HEK293 (cell line): Measurements from ENCODE around the gene RPTN.

ENCODE experiments used
- CTCF ChIA-PET: fragments of 350-600 bp; formaldehyde crosslinking; extraction: SDS; loops from one replicate; lab custom pipeline; 2021; ENCODE audit warnings: antibody characterized with exemption; lab: Yijun Ruan, JAX
- POLR2A ChIA-PET: fragments of 300-600 bp; formaldehyde crosslinking; extraction: SDS; loops from one replicate; lab custom pipeline; 2020; ENCODE audit warnings: antibody characterized with exemption, inconsistent platforms; lab: Yijun Ruan, JAX
- H3K27ac ChIP-seq: fragments of 200-500 bp; sonication (Bioruptor generic); 2 replicates; pipeline ENCODE4 v1.5.1; 2014; ENCODE audit warnings: low read depth, low read length, control low read depth, inconsistent platforms; ENCODE audit errors: extremely low read depth
- H3K36me3 ChIP-seq, 2 experiments: fragments of 200-500 bp in 1 of 2; sonication (Bioruptor generic) in 1 of 2; 1 replicate in 1 of 2; 2 replicates in 1 of 2; pipeline ENCODE4 v1.5.1; 2014 to 2017; ENCODE audit warnings: inconsistent platforms in 2 of 2, low read length in 2 of 2; ENCODE audit not compliant: control insufficient read depth in 2 of 2, insufficient read depth in 1 of 2
- H3K4me1 ChIP-seq: fragments of 200-500 bp; sonication (Bioruptor generic); 2 replicates; pipeline ENCODE4 v1.5.1; 2014; ENCODE audit warnings: mild to moderate bottlenecking, low read length, inconsistent platforms; ENCODE audit not compliant: control insufficient read depth, insufficient read depth
- H3K4me3 ChIP-seq: 2 replicates; pipeline ENCODE4 v1.5.1; 2011; ENCODE audit warnings: low read depth, mild to moderate bottlenecking, control low read depth, low read length, moderate library complexity
- H3K9me3 ChIP-seq: fragments of 200-500 bp; sonication (Bioruptor generic); 2 replicates; pipeline ENCODE4 v1.5.1; 2014; ENCODE audit warnings: low read depth, low read length, inconsistent platforms; ENCODE audit not compliant: control insufficient read depth, insufficient read depth
- CTCF ChIP-seq: fragments of 450-650 bp; formaldehyde crosslinking; IDR thresholded peaks from 2 replicates; pipeline ENCODE4 v1.5.1; 2016; ENCODE audit warnings: missing biosample characterization, missing genetic modification characterization
- GLIS1 ChIP-seq: fragments of 450-650 bp; formaldehyde crosslinking; IDR thresholded peaks from 2 replicates; pipeline ENCODE4 v1.5.1; 2016; ENCODE audit warnings: missing biosample characterization, missing genetic modification characterization
- HOXC10 ChIP-seq: sonication (generic); formaldehyde crosslinking; IDR thresholded peaks from 2 replicates; pipeline ENCODE4 v1.8.1; 2023; ENCODE audit warnings: mild to moderate bottlenecking, missing genetic modification reagents
- IKZF3 ChIP-seq: fragments of 450-650 bp; IDR thresholded peaks from 2 replicates; pipeline ENCODE4 v1.5.0; 2018; ENCODE audit warnings: missing biosample characterization, mild to moderate bottlenecking, missing genetic modification characterization, moderate library complexity
- KLF17 ChIP-seq: fragments of 450-650 bp; formaldehyde crosslinking; IDR thresholded peaks from 2 replicates; pipeline ENCODE4 v1.5.1; 2016; ENCODE audit warnings: missing biosample characterization, missing genetic modification characterization
- PRDM6 ChIP-seq: fragments of 450-650 bp; formaldehyde crosslinking; IDR thresholded peaks from 2 replicates; pipeline ENCODE4 v1.5.1; 2017; ENCODE audit warnings: missing biosample characterization, missing genetic modification characterization
- SALL2 ChIP-seq: fragments of 450-650 bp; formaldehyde crosslinking; IDR thresholded peaks from 2 replicates; pipeline ENCODE4 v1.5.0; 2017; ENCODE audit warnings: missing biosample characterization, mild to moderate bottlenecking, missing genetic modification characterization, borderline replicate concordance
- ZNF138 ChIP-seq: fragments of 450-650 bp; formaldehyde crosslinking; IDR thresholded peaks from 2 replicates; pipeline ENCODE4 v1.5.1; 2016; ENCODE audit warnings: missing biosample characterization, missing genetic modification characterization, borderline replicate concordance
- ZNF16 ChIP-seq: fragments of 450-650 bp; formaldehyde crosslinking; IDR thresholded peaks from 2 replicates; pipeline ENCODE4 v1.5.1; 2016; ENCODE audit warnings: low read depth, missing biosample characterization, missing genetic modification characterization
- ZNF184 ChIP-seq: fragments of 450-650 bp; IDR thresholded peaks from 2 replicates; pipeline ENCODE4 v1.5.1; 2018; ENCODE audit warnings: missing biosample characterization, mild to moderate bottlenecking, missing genetic modification characterization
- ZNF280C ChIP-seq: fragments of 450-650 bp; formaldehyde crosslinking; IDR thresholded peaks from 2 replicates; pipeline ENCODE4 v1.5.1; 2016; ENCODE audit warnings: missing biosample characterization, missing genetic modification characterization
- ZNF449 ChIP-seq: fragments of 450-650 bp; formaldehyde crosslinking; IDR thresholded peaks from 2 replicates; pipeline ENCODE4 v1.5.1; 2017; ENCODE audit warnings: missing biosample characterization, mild to moderate bottlenecking, missing genetic modification characterization, moderate library complexity
- ZNF549 ChIP-seq: fragments of 450-650 bp; IDR thresholded peaks from 2 replicates; pipeline ENCODE4 v1.5.1; 2018; ENCODE audit warnings: missing biosample characterization, missing genetic modification characterization, mild to moderate bottlenecking, inconsistent platforms, moderate library complexity
- ZNF596 ChIP-seq: fragments of 450-650 bp; IDR thresholded peaks from 2 replicates; pipeline ENCODE4 v1.5.0; 2018; ENCODE audit warnings: missing biosample characterization, mild to moderate bottlenecking, missing genetic modification characterization, moderate library complexity
- ZNF626 ChIP-seq: fragments of 450-650 bp; sonication (Bioruptor Pico); formaldehyde crosslinking; IDR thresholded peaks from 2 replicates; pipeline ENCODE4 v1.5.1; 2018; ENCODE audit warnings: missing biosample characterization, missing genetic modification characterization, inconsistent platforms
- ZNF660 ChIP-seq: fragments of 450-650 bp; IDR thresholded peaks from 2 replicates; pipeline ENCODE4 v1.5.1; 2018; ENCODE audit warnings: missing biosample characterization, mild to moderate bottlenecking, missing genetic modification characterization
- ZNF670 ChIP-seq: fragments of 450-650 bp; formaldehyde crosslinking; IDR thresholded peaks from 2 replicates; pipeline ENCODE4 v1.5.1; 2016; ENCODE audit warnings: missing biosample characterization, missing genetic modification characterization, low read depth
- ZNF692 ChIP-seq: fragments of 450-650 bp; formaldehyde crosslinking; IDR thresholded peaks from 2 replicates; pipeline ENCODE4 v1.5.1; 2016; ENCODE audit warnings: missing biosample characterization, missing genetic modification characterization
- TF ChIP-seq, protein P1 (sequence below): fragments of 450-650 bp; formaldehyde crosslinking; IDR thresholded peaks from 2 replicates; pipeline ENCODE4 v1.5.1; 2016; ENCODE audit warnings: missing biosample characterization, missing genetic modification characterization
- TF ChIP-seq, protein P2 (sequence below): fragments of 450-650 bp; formaldehyde crosslinking; IDR thresholded peaks from 2 replicates; pipeline ENCODE4 v1.5.1; 2016; ENCODE audit warnings: missing biosample characterization, missing genetic modification characterization
- TF ChIP-seq, protein P3 (sequence below): fragments of 450-650 bp; formaldehyde crosslinking; IDR thresholded peaks from 2 replicates; pipeline ENCODE4 v1.5.1; 2016; ENCODE audit warnings: missing biosample characterization, missing genetic modification characterization

Gene RPTN

GRCh38 chr1:152107984-152108881 is 50.8 kb downstream of the RPTN start:
- peak overlapping the region; percentile 39 for H3K4me3 ChIP-seq
- H3K27ac ChIP-seq = no peak overlapping the region
- no peaks in the 10 kb centered on the region for H3K36me3 ChIP-seq
- CTCF ChIA-PET = interaction anchor here (0.5 to 9.4 kb wide), 14 partner anchors 10 to 338 kb away, joined by 3 to 66 read pairs (median 4); no protein-coding TSS in a partner anchor
- peaks cover 4% of the 10 kb centered on the region; the same call in 1 of the 2 replicates for H3K4me1 ChIP-seq
- POLR2A ChIA-PET = interaction anchor here (0.6 to 2.5 kb wide), 4 partner anchors 40 to 1885 kb away, joined by 3 to 8 read pairs (median 5); partner anchors contain the start of gene S100A11
- no peaks in the 10 kb centered on the region for H3K9me3 ChIP-seq
- TF ChIP-seq ZNF670 (tag by site-specific recombination) = no peak
- no peak for TF ChIP-seq HOXC10 (CRISPR knock-in tag)
- no peak for TF ChIP-seq ZNF596 (tag by site-specific recombination)
- no peak for TF ChIP-seq ZNF280C (tag by site-specific recombination)
- TF ChIP-seq GLIS1 (tag by site-specific recombination) = 0 out of 2 replicates have a peak, but pooled peaks have one; percentile 0
- no peak for TF ChIP-seq SALL2 (tag by site-specific recombination)
- TF ChIP-seq, protein P1, sequence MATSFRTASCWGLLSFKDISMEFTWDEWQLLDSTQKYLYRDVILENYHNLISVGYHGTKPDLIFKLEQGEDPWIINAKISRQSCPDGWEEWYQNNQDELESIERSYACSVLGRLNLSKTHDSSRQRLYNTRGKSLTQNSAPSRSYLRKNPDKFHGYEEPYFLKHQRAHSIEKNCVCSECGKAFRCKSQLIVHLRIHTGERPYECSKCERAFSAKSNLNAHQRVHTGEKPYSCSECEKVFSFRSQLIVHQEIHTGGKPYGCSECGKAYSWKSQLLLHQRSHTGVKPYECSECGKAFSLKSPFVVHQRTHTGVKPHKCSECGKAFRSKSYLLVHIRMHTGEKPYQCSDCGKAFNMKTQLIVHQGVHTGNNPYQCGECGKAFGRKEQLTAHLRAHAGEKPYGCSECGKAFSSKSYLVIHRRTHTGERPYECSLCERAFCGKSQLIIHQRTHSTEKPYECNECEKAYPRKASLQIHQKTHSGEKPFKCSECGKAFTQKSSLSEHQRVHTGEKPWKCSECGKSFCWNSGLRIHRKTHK (tag by site-specific recombination) = no peak
- TF ChIP-seq, protein P2, sequence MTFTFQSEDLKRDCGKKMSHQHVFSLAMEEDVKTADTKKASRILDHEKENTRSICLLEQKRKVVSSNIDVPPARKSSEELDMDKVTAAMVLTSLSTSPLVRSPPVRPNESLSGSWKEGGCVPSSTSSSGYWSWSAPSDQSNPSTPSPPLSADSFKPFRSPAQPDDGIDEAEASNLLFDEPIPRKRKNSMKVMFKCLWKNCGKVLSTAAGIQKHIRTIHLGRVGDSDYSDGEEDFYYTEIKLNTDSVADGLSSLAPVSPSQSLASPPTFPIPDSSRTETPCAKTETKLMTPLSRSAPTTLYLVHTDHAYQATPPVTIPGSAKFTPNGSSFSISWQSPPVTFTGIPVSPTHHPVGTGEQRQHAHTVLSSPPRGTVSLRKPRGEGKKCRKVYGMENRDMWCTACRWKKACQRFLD (tag by site-specific recombination) = no peak
- peak; percentile 12; the same call in 1 of the 2 replicates for TF ChIP-seq CTCF
- TF ChIP-seq ZNF692 (tag by site-specific recombination) = peak; percentile 18; the same call in 1 of the 2 replicates
- TF ChIP-seq ZNF16 = no peak
- TF ChIP-seq PRDM6 (tag by site-specific recombination) = no peak
- TF ChIP-seq IKZF3 (tag by site-specific recombination) = peak; percentile 63; the same call in 1 of the 2 replicates
- TF ChIP-seq, protein P3, sequence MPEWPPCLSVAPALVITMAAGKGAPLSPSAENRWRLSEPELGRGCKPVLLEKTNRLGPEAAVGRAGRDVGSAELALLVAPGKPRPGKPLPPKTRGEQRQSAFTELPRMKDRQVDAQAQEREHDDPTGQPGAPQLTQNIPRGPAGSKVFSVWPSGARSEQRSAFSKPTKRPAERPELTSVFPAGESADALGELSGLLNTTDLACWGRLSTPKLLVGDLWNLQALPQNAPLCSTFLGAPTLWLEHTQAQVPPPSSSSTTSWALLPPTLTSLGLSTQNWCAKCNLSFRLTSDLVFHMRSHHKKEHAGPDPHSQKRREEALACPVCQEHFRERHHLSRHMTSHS (tag by site-specific recombination) = no peak
- TF ChIP-seq KLF17 (tag by site-specific recombination) = no peak
- no peak for TF ChIP-seq ZNF626
- TF ChIP-seq ZNF184 (tag by site-specific recombination) = no peak
- no peak for TF ChIP-seq ZNF549 (tag by site-specific recombination)
- TF ChIP-seq ZNF660 (tag by site-specific recombination) = peak; percentile 64
- TF ChIP-seq ZNF449 = no peak
- TF ChIP-seq ZNF138 (tag by site-specific recombination) = no peak
